Stimulated activated CD4-positive, alpha-beta T cell treated with anti-CD3 and anti-CD28 coated beads, Interleukin-15, amount 100 ng/mL, for 1 hour (primary cell): ENCODE data around the gene SLAMF1.

Experiments
- DNase-seq, 2 donors: peaks; one replicate each; pipeline ENCODE4 v3.0.0-alpha.2; 2020; ENCODE audit warnings: low read depth in 1 of 2, low spot score in 1 of 2

Gene SLAMF1

DNA sequence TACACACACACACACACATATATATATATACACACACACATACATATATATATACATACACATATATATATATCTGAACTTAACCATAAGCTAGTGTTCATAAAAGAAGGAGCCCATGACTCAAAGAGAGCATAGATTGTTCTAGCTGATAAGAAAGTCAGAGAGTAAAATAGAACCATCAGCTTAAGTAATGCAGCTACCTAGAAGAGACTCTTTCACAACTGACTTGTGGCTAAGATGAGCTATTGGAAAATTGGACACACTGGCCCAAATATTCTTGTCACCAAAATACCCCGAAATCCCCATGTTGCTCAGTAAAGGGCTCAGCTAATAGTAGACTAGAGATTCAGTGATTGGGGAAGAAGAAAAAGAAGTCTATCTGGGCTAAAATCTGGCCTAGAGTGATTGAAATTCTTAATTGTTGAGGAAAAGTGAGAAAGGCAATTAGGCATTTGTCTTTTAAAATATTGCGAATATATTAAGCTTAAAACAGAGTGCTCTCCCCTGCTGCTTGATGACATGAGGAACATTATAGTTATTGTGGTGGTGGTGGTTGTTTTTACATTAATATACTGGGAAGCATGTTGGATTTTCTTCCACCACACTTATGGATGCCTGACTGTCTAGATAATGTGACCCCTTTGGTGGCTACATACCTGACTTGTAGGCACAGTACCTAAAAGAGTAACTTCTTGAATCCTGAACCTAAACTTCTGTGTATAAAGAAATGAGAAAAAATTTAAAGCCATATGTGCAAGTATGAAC, 6.3 kb downstream of the SLAMF1 start:
- no peak for DNase-seq

DNA sequence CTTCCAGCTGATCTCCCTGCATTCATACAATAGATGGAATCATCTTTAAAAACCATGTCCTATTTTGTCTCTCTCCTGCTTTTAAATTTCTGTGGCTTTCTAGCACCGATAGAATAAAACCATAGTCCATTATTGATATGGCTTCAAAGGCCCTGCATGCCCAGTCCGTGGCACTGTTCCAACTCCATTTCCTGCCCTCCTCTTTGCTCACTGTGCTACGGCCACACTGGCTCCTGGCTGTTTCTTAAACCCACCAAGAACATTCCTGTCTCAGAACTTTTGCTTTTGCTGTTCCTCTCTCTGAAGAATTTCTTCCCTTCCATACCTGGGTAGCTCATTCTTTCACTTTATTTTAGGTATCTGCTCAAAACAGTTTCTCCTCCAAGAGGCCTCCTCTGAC, 7.2 kb downstream of the SLAMF1 start:
- no peak for DNase-seq

DNA sequence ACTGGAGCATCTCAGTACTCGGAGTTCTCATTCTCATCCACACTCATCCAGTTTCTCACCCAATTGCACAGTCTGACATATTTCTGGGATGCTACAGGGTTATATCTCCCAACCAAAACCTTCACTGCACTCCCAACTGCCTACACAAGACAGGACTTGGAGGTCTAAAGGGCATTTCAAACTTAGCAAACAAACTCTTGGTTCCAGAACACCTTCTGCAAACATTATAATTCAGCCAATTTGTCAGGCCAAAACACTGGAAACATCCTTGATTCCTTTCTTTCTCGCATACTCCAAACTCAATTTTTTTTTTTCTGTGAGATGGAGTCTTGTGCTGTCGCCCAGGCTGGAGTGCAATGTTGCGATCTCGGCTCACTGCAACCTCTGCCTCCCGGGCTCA, 7.9 kb downstream of the SLAMF1 start:
- DNase-seq: no peak

DNA sequence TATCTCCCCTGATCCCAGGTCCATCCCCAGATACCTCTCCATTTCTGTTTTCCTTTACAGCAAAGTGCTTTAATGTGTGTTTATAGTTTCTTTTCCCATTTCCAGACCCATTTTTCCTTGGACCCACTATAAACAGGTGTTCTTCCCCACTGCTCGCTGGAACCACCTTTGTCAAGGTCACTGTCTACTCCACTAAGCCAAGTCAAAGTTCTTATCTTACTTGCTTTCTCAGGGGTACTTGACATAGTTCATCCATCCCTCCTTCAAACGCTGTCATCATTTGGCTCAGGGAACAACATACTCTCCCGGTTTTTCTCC, 8.3 kb downstream of the SLAMF1 start:
- no peak for DNase-seq

DNA sequence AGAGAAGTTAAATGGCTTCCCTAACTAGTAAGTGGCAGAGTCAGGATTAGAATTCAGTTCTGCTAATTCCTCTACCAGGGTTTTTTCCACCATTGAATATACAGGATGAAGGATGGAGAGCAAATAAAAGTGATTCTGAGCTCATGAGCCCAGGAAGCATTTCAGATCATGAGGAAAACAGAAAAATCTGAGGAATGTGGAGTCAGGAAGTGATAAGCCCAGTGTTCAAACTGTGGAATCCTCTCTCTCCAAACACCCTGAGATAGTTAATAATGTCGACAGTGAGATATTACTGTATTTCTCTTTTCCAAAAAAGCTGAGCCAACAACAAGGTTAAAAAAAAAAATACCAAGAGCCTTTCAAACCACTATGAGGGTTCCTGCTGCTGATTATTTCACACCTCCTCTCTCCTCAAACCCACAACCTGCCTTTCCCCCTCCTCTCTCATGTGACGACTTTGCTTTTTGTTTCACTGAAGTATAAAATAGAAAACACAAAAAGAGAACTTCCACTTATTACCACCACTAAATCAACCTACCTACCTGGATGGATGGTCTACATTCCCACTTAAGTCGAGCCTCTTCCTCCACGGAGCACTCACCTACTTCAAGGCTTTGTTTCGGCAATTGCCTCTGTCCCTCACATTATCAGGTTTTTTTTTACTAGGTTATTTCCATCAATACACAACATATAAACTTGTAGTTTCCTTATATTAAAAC, 8.9 kb downstream of the SLAMF1 start:
- DNase-seq: no peak

DNA sequence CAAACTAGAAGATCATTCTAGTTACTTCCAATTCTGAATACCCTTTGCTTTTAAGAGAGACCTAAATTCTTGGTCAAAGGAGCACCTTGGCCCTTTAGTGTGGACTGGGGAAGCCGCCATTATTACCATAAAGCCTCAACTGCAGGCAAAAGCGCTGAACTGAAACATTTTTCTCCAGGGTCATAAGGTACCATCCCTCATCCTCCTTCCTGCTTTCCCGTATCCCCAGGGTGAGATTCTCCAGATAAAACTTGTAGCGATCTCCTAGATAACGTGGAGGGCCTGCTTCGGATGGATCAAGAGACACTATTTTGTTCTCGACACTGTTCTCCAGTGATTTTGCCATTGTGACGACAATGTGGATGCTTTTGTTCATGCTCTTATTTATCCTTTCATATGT, 9.8 kb downstream of the SLAMF1 start:
- DNase-seq: no peak

DNA sequence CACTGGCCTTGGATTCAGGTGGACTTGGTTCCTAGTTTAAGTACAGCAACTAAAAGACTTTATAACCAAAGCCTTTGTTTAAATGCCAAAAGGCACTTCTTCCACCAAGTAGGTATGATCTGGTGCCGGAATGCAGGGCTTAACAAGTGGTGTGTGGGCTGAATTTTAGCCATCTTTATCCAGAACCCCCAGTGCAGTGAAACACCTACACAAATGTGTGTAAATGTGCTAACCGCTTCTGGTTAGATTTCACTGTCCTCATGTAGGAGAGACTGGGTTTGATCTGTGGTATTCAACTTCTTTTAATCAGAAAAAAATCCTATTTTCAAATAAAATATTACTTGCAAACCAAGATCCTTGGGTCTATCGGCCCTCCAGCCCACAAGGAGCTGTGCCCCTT, 10.3 kb downstream of the SLAMF1 start:
- DNase-seq: no peak

DNA sequence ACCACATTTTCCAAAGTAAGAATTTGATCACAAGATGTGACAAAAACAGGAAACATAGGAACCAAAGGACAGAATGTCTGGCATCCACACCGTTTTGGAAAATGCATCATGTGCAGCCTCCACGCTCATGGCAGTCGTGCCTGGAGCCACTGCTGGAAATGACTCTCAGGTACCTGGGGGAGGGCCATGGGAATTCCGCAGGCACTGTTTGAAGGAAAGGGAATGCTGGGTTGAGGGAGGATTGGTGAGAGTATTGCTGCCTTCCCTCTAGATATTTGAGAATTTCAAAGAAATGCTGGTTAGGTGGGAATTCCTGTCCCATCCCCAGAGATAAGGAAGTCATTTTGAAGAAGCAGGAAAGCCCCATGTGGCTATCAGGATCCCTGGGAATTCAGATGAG, 10.8 kb downstream of the SLAMF1 start:
- no peak for DNase-seq

DNA sequence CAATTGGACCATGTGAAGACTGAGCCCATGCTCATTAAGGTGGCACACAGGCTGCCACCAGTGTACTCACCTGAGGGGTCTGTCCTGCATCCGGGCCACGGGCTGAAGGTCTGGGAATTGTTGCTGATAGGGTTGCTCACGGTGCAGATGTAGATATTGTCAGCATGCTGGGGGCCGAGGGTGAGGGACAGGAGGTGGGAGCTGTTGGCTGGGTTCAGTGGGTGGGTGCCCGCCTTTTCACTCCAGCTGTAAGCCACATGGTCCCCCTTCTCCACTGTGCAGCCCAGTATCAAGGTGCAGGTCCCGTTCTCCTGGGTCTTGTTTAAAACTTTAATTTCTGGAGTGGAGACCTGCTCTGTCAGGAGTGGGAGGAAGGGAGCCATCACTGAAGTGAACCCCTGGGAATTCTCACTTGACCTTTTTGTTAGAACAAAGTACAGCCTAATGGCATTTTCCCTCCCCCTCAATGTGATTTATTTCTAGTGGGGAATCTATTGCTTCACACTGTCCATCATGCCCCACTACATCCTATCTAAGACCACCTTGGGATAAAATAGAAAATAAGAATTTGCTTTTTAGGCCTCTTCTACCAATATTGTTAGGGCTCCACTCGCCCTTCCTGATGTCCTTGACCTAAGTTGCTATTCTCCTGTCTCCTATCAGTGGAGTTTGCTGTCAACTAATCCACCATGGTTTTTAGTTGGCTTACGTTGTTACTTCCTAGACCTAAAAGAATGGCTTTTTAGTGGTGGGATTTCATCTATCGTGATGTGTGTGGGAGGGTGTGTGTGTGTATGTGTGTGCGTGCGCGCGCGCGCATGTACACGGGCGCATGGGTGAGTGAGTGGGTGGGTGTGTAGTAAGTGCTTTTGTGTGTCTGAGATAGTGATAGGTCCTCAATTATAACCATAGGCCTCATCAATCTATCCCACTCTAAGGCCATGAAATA, 12.0 kb downstream of the SLAMF1 start:
- no peak for DNase-seq

DNA sequence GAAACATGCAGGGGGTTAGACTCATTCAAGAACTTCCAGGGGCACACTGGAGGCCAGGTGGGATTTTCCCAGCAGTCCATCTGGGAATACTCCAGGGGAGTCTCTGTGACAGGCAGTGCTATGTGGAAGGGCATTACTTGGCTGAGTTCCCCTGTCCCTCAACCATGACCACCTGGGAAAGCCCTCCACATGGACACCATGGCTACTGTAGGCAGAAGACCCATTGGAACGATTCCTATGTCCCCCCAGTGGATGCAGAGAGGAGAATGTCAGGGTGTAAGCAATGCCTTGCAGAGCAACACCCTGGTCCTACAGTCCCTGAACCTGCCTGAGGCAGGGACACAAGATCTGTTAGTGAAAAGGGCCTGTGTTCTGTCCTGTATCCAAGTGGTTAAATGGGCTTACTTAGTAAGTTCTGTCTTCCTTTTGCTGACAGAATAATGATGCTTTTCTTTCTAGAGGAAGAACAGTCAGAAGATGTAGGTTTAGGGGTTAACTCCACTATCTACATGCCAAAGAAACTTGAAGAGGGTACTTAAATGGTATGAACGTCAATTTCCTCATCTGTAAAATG, 13.4 kb downstream of the SLAMF1 start:
- DNase-seq: no peak

DNA sequence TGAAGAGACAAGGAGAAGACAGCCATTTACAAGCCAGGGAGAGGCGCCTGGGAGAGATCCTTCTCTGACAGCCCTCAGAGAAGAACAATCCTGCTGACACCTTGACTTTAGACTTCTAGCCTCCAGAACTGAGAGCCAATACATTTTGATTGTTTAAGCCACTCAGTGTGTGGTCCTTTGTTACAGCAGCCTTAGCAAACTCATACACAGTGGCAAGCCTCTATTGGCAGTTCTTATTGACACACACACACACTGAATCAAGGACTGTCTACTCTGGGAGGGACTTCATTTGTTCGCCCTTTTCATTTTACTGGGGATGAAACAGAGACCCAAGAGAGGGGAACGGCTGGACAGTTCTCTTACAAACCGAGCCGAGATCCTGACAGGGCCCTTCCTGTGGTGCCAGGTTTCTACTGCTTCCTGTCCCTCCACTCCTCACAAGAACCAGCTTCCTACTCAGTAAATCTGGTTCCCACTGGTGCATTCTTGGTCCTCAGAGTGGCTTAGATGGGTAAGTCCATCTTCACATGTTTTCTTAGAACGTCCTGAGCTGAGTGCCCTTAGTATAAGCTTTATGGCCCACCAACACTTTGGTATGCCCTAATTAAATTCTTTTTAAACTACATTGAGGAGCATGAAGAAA, 14.7 kb downstream of the SLAMF1 start:
- no peak for DNase-seq

DNA sequence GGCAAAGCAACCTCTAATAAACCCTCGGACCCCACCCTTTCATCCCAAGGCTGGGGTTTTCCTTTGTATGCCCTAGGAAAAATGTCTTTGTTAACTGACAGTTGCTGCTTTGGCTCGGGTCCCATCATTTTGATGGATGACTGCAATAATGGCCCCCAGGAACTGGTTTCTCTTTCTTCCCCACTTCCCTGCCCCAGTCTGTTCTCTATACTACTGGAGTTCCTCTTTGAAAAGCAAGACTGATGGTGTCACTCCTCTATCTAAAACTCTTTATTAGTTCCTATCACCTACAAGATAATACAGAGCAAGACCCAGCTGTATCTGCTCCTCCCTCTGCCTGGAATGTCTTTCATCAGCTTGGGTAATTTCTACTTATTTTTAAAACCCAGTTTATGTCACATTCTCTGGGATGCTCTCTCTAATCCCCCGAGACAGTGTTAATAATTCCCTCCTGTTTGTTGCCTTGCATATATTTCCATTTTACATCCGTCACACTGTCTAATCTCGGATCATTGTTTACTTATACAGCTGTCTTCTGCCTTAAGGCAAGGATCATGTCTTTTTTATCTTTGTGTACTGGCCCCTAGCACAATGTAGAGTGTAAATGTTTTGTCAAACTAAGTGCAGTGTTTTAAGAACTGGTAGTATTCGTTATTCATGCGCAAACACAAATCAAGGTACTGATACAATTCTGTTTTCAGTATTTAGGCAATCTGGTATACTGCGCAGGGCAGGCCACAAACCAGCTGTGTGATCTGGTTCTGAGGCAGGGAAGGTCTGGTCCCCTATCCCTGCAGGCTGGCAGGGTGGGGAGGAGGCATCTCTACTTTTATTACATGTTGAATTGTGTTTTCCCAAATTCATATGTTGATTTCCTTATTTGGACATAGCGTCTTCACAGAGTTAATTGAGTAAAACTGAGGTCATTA, 16.1 kb downstream of the SLAMF1 start:
- DNase-seq: no peak

DNA sequence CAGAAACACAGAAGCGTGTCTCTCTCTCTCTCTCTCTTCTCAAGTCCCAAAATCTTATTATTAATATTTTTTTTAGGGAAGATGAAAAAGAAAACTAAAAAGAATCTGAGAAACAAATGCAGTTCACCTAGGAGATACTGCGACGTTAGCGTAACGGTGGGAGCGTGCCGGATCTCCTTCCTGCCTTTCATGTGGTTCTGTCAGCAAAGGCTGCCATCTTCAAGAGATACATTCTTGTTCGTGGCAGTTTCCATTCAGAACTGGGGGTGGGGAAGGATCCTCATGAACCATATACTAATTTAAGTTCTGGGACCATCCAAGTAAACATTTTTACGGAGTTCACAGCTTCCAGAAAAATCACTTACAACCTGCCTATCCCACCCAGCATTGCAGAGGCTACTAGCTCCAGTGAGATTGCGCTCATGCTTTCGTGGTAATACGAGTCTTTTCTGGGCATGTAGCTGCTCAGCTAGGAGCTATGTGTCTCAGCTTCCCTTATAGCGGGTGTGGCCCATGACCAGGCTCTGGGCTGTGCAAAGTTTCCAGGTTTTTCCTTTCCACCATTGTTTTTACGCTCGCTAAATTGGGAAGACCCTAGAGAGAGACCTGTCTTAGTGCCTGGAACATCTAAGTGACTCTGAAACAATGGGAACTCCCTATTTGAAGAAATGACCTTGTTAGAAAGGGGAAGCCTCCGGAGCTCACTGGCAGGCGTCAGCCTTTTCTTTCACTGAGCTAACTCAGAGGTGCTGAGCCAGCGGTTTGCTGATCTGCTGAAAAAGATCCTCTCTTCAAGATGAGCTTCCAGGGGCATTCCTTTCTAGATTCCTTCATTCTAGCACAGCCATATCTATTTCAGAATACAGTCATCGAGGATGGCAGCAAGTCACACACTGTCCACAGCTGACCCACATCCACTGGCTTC, 17.3 kb downstream of the SLAMF1 start:
- peak; percentile 31 to 54 for DNase-seq

DNA sequence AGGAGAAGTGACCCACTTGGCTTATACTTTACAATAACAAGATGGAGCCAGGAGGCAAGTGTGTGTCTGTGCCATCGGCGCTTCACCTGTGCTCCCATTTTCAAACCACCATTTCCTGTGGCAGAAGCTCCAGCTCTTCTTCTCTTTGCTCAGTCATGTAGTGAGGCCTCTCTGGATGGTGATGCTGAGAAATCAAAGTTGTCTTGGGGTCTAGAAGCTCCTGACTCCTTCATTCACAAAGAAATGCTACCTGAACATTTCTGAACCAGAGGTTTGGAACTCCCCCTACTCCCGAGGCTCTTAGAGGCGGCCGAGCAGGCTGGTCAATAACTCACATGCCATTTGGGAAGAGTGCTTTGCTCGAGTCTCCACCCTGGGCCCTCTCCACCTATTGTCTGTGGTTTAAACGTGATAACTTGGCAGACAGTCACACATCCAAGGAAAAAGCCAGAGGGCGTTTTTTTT, 18.0 kb downstream of the SLAMF1 start:
- no peak for DNase-seq

DNA sequence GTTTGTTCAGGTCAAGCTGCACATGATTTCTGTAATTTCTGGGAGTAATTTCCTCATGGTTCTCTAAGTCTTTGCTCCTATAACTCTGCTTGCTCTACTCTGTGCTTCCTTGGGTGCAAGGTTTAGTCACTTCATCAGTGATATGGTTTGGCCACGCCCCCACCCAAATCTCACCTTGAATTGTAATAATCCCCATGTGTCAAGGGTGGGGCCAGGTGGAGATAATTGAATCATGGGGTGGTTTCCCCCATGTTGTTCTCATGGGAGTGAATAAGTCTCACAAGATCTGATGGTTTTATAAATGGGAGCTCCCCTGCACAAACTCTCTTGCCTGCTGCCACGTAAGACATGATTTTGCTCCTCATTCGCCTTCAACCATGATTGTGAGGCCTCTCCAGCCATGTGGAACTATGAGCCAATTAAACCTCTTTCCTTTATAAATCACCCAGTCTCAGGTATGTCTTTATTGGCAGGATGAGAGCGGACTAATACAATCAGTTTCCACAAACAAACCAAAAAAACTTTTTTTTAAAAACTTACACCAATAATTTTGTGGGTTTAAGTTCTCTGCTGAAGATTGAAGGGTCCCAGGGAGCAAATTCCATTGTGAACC, 19.1 kb downstream of the SLAMF1 start:
- peak in 1 of 2 donors; percentile 47 for DNase-seq

DNA sequence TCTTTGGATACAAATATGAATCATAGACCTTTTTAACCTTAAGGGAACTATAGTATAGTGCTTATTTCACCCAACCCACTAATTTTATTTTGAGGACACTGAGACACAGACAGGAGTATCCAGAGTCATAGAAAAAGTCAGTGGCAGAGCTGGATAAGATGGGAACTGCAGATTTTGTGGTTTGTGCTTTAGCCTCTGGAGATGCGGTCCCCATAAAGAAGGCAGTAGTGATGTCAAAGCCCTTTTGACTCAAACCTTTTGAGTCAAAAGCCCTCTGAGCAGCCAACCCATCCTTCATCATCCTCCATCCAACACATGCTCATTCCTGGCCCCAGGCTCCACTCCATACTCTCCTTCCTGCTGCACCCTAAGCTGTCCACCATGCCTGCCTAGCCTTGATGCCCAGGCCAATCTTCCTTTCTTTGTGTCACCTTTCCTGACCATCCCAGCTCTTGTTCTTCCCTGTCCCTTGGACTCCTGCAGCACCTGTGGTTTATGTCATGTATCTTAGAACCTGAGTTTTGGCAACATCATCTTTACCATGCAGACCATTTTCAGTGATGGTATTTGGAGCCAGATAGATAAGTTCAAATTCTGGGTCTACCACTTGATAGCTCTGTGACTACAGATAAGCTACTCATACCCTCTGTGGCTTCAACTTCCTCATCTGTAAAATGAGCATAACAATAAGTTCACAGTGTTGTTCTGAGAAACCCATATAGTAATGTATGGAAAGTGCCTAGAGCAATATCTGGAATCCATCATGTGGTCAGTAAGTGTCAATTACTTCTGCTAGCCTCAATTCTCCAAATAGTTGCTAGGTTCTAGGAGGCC, 20.1 kb downstream of the SLAMF1 start:
- DNase-seq: no peak

DNA sequence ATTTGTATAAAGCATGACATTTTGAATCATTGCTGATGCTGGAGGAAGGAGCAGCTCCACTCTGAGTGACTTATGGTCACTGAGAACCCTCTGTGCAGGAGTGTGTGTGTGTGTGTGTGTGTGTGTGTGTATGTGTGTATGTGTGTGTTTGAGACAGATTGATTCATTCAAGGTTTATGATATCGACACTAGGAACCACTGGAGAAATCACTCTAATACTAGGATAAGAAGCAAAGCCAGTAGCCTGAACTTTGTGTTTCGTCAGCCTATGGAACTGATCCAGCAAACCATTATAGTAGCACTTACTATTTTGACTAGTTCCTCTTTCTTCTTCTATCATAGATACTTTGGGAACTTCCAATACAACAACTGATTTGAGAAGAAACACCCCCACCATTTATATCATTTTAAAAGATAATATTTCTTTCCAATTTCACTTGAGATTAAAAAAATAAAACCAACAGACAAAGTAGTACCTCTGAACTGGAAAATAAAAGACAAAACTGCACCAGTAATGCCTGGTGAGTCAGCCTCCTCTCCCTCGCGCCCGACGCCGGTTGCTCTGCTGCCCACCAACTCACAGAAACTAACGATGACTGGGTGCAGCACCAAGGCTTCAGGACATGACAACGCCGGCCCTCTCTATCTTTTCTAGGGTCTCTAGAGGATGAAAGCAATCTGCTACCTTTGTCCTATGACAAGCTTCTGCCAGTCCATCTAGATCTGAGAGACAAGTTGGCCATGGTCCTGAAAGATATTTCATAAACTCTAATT, 20.9 kb downstream of the SLAMF1 start:
- DNase-seq: peak; percentile 28 to 50
